BLaER1 treated with 17β-estradiol and CSF1 and Interleukin-3, amounts not matched to agents 10 nM and 100 nM (cell line): ENCODE data around the gene ABHD16B.

Experiments
- H3K27ac ChIP-seq, 11 experiments: shearing (Covaris generic); formaldehyde crosslinking; 2 replicates each; pipeline ENCODE4 v1.8.1; 2022
- H3K27me3 ChIP-seq, 11 experiments: shearing (Covaris generic); formaldehyde crosslinking; 2 replicates each; pipeline ENCODE4 v1.8.1; 2022
- H3K36me3 ChIP-seq, 11 experiments: shearing (Covaris generic); formaldehyde crosslinking; 2 replicates each; pipeline ENCODE4 v1.8.1; 2022
- H3K4me1 ChIP-seq, 10 experiments: shearing (Covaris generic); formaldehyde crosslinking; 2 replicates each; pipeline ENCODE4 v1.8.1; 2022
- H3K4me2 ChIP-seq, 11 experiments: shearing (Covaris generic); formaldehyde crosslinking; 2 replicates each; pipeline ENCODE4 v1.8.1; 2022
- H3K4me3 ChIP-seq, 10 experiments: shearing (Covaris generic); formaldehyde crosslinking; 2 replicates each; pipeline ENCODE4 v1.8.1; 2022
- H3K9ac ChIP-seq, 11 experiments: shearing (Covaris generic); formaldehyde crosslinking; 2 replicates each; pipeline ENCODE4 v1.8.1; 2022
- H3K9me3 ChIP-seq, 11 experiments: shearing (Covaris generic); formaldehyde crosslinking; replicated peaks in 1 of 11; 2 replicates each; pipeline ENCODE4 v1.8.1; 2022
- H4K20me1 ChIP-seq, 11 experiments: shearing (Covaris generic); formaldehyde crosslinking; 2 replicates each; pipeline ENCODE4 v1.8.1; 2022
- Cebpa-rat ChIP-seq, 11 experiments: shearing (Covaris generic); IDR thresholded peaks; 2 replicates each; pipeline ENCODE4 v1.8.1; 2022

The ABHD16B gene

GRCh38 chr20:63908008-63908682 is 46.8 kb downstream of the ABHD16B start:
- peaks cover 72 to 97% (median 87%) of the 10 kb centered on the region in 10 experiments for H3K4me1 ChIP-seq
- H3K27me3 ChIP-seq: no peaks in the 10 kb centered on the region
- H3K9me3 ChIP-seq: peaks cover 0 to 5% (median under 1%) of the 10 kb centered on the region in 11 experiments; a peak in 9 of 22 replicates
- H3K9ac ChIP-seq: peak overlapping the region in 8 of 11 experiments; percentile 14 to 50 (median 28); a peak in 12 of 22 replicates
- TF ChIP-seq Cebpa-rat (IDR thresholded peaks at IDR 0.05): no peak
- peak overlapping the region; percentile 28 to 68 (median 48); a peak in 17 of 22 replicates for H3K4me2 ChIP-seq
- H3K27ac ChIP-seq: peak overlapping the region in 10 of 11 experiments; percentile 1 to 68 (median 32); a peak in 11 of 22 replicates
- H3K4me3 ChIP-seq: no peak overlapping the region
- H4K20me1 ChIP-seq: peaks cover 99 to 100% (median 100%) of the 10 kb centered on the region in 11 experiments
- peaks cover 5 to 88% (median 51%) of the 10 kb centered on the region in 11 experiments; a peak in 20 of 22 replicates for H3K36me3 ChIP-seq

DNA sequence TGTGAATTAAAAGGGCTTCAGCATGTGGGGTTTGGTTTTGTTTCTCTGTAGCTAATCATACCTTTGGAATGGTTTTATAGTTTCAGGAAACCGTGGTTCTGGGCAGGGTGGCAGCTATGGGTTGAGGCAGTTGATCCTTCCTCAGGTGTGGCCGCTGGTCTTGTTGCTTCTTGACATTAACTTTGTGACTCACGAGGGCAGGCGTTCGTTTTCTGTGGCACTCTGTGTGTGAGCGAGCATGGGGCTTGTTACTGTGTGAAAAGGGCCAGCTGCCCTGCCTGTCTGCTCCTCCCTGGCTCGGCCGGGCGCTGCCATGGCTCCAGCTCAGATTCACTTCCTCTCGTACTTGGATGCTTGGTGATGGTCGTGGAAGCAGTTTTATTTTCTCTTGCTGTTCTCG is 49.9 kb downstream of the ABHD16B start:
- H3K27ac ChIP-seq: peak overlapping the region in 6 of 11 experiments; percentile 23 to 53 (median 43); a peak in 11 of 22 replicates
- H3K4me2 ChIP-seq: peak overlapping the region; percentile 8 to 81 (median 47); a peak in 19 of 22 replicates
- no peaks in the 10 kb centered on the region for H3K27me3 ChIP-seq
- H3K9me3 ChIP-seq: peaks cover 10 to 35% (median 30%) of the 10 kb centered on the region in 11 experiments
- H4K20me1 ChIP-seq: peaks cover 81 to 100% (median 100%) of the 10 kb centered on the region in 11 experiments
- peaks cover 27 to 88% (median 58%) of the 10 kb centered on the region in 11 experiments for H3K36me3 ChIP-seq
- TF ChIP-seq Cebpa-rat (IDR thresholded peaks at IDR 0.05): no peak
- H3K4me1 ChIP-seq: peaks cover 60 to 89% (median 72%) of the 10 kb centered on the region in 10 experiments
- H3K4me3 ChIP-seq: no peak overlapping the region
- H3K9ac ChIP-seq: peak overlapping the region in 6 of 11 experiments; percentile 6 to 41 (median 24); a peak in 6 of 22 replicates
